Muscle of back (tissue), 11 donors: ENCODE measurements around the gene TMEM140. TPM values are rescaled to one million over a fixed set of nuclear protein-coding genes. Genes with fewer than 3 reads are reported as not detected.

Source experiments
- DNase-seq, 3 donors: peaks; one replicate each; pipeline versions ENCODE4 v3.0.0 to v3.0.0-alpha.2; 2013
- polyA plus RNA-seq, 10 donors: library from polyadenylated mRNA; unstranded; fragments of 120-200 nt; gene quantifications; one replicate each; pipeline ENCODE4 v1.2.1, GENCODE V29; 2013; ENCODE audit not compliant: insufficient read length in 10 of 10

The TMEM140 gene
- polyA plus RNA-seq, 10 donors, result 8.3 to 12.5 (median 10.3) TPM

DNA sequence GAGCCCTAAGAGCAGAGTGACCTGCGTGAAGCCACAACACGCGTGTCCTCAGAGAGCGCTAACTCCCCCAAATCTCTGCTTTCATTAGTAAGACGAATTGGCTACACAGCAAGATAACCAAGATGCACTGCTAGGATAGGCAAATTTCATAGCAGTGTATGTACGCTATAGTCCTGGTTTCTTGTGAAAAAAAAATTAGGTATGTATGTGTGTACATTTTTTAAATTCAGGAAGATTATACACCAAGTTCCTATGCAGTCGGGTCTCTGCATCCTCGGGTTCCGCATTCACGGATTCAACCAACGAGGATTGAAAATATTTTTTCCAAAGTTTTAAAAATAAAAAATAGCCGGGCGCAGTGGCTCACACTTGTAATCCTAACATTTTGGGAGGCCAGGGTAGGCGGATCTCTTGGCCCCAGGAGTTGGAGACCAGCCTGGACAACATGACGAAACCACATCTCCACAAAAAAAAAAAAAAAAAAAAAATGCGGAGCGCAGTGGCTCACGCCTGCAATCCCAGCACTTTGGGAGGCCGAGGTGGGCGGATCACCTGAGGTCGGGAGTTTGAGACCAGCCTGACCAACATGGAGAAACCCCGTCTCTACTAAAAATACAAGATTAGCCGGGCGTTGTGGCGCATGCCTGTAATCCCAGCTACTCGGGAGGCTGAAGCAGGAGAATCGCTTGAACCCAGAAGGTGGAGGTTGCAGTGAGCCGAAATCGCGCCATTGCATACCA lies 64.2 kb downstream of the TMEM140 start:
- DNase-seq, result peak; percentile 54 to 85 (median 81)

DNA sequence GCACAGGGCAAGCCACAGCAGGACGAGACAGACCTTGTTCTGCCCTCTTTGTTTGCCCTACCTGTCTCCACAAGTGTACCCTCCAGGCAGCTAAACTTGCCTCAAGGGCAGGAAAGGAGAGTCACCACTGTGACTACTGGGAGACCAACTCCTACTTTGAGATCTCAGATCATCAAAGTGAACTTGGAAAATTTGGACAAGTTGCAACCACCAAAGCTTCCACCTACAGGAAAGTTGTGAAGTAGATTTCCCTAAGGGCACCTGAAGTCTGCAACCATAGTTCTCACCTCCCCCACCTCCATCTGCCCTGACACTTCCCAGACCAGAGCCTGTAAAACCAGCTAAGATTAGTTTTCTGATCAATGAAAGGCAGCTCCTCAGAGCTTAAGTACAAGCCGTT lies 66.0 kb downstream of the TMEM140 start:
- no peak for DNase-seq

DNA sequence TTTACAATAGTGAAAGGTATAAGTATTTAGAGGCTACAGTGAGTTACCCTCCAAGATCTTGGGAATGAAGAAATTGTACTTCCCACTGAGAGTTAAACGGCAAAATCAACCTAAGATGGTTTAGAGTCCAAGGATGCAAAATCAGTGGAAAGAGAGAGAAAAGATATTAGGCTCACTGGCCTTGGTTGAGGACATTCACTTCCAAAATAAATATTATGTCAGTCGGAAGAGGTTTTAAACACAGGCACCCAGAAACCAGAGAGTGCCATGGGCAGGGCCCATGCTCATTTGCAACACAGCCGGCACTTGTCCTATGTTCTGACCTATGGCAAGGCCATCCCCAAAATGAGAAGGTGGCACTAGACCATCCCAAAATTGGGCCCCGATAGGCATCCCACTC lies 67.3 kb downstream of the TMEM140 start:
- no peak for DNase-seq

DNA sequence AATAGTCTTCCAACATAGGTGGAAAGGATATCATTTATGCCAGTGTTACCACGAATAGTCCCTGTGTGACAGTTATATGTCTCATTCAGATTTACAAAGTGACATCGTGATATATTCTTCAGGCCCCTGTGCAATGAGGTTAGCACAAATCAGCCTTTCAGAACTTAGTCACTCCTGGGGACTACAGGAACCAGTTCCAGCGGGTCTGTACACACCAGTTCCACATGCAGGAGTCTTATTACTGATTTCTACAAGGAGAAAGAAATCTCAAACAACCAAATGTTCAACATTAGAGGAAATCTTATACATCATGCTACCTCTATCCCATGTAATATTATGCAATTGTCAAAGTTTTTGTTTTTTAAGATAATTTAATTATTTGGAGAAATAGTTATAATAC lies 67.8 kb downstream of the TMEM140 start:
- no peak for DNase-seq

Other genes starting within 250 kb of the TMEM140 start
- gene AGBL3, start 161.6 kb upstream of the TMEM140 start, polyA plus RNA-seq, result 1 to 10 TPM; 1.8 to 7.6 (median 3.3) TPM
- 10 to 100 TPM; 26.5 to 34.7 (median 31.0) TPM for gene CYREN, start 22.6 kb downstream of the TMEM140 start, polyA plus RNA-seq
- gene WDR91, start 63.5 kb downstream of the TMEM140 start, polyA plus RNA-seq, result 10 to 100 TPM in 6 of 10 donors, 1 to 10 TPM in 4; 6.7 to 14.3 (median 10.3) TPM
- under 1 TPM in 2 of 10 donors, not detected in 8; 0.22 to 0.30 TPM for gene STRA8, start 85.8 kb downstream of the TMEM140 start, polyA plus RNA-seq